GM04504 (cell line): ENCODE data around the gene PSTPIP2.
"Not testable (repeated sequence)": the region's sequence is repeated elsewhere in the genome, so short reads cannot be mapped to it uniquely, and the experiment has no call there.

ENCODE experiments used
- DNase-seq: peaks from one replicate; pipeline ENCODE4 v3.0.0-alpha.2; 2012; ENCODE audit warnings: low read depth

PSTPIP2 gene

GRCh38 chr18:46069524-46069923, 2.5 kb downstream of the PSTPIP2 start:
- DNase-seq, result no peak

- no peak for DNase-seq
These were observed 3.3 kb downstream of the PSTPIP2 start for GRCh38 chr18:46068763-46069162.

GRCh38 chr18:46067438-46068007, 4.5 kb downstream of the PSTPIP2 start:
- no peak for DNase-seq

GRCh38 chr18:46062781-46063180, 9.3 kb downstream of the PSTPIP2 start:
- DNase-seq, result no peak

- no peak for DNase-seq
These were observed 10.3 kb downstream of the PSTPIP2 start for GRCh38 chr18:46061796-46062195.

- no peak for DNase-seq
These were observed 10.7 kb downstream of the PSTPIP2 start for GRCh38 chr18:46061387-46061786.

- no peak for DNase-seq
These were observed 11.7 kb downstream of the PSTPIP2 start for GRCh38 chr18:46060359-46060841.

GRCh38 chr18:46055838-46056230, 16.2 kb downstream of the PSTPIP2 start:
- no peak for DNase-seq

GRCh38 chr18:46054956-46055837, 16.9 kb downstream of the PSTPIP2 start:
- no peak for DNase-seq

GRCh38 chr18:46053368-46054095, 18.5 kb downstream of the PSTPIP2 start:
- DNase-seq, result peak; percentile 35

- DNase-seq, result no peak
These were observed 20.2 kb downstream of the PSTPIP2 start for GRCh38 chr18:46051731-46052461.

- DNase-seq, result no peak
These were observed 21.8 kb downstream of the PSTPIP2 start for GRCh38 chr18:46050268-46050667.

GRCh38 chr18:46048641-46049040, 23.4 kb downstream of the PSTPIP2 start:
- no peak for DNase-seq

- not testable (repeated sequence) for DNase-seq
These were observed 24.7 kb downstream of the PSTPIP2 start for GRCh38 chr18:46047369-46047768.

- no peak for DNase-seq
These were observed 25.4 kb downstream of the PSTPIP2 start for GRCh38 chr18:46046688-46047087.

GRCh38 chr18:46046126-46046525, 25.9 kb downstream of the PSTPIP2 start:
- DNase-seq, result no peak

- DNase-seq, result no peak
These were observed 29.4 kb downstream of the PSTPIP2 start for GRCh38 chr18:46042571-46043123.

- DNase-seq, result no peak
These were observed 31.3 kb downstream of the PSTPIP2 start for GRCh38 chr18:46040747-46041104.

GRCh38 chr18:46040033-46040746, 31.9 kb downstream of the PSTPIP2 start:
- no peak for DNase-seq

GRCh38 chr18:46037512-46038305, 34.4 kb downstream of the PSTPIP2 start:
- no peak for DNase-seq
